Tibial nerve (tissue), 4 donors: ENCODE measurements around the gene SLC25A30.

Experiments
- CTCF ChIP-seq, 5 experiments: fragments of 200-600 bp in 3 of 5; fragments of 450-650 bp in 2 of 5; sonication (generic) in 3 of 5; IDR thresholded peaks; one replicate each; pipeline ENCODE4 v1.5.1; 2016 to 2019; ENCODE audit warnings: antibody characterized with exemption in 5 of 5, mild to moderate bottlenecking in 3 of 5, moderate library complexity in 2 of 5
- EP300 ChIP-seq, 2 donors: sonication (generic); formaldehyde crosslinking; IDR thresholded peaks; one replicate each; pipeline ENCODE4 v1.6.1; 2017; ENCODE audit warnings: antibody characterized with exemption in 2 of 2, mild to moderate bottlenecking in 1 of 2
- POLR2A ChIP-seq, 2 donors: fragments of 450-650 bp; IDR thresholded peaks; one replicate each; pipeline ENCODE4 v1.6.1; 2017; ENCODE audit warnings: antibody characterized with exemption in 2 of 2, mild to moderate bottlenecking in 2 of 2, moderate library complexity in 2 of 2

DNA sequence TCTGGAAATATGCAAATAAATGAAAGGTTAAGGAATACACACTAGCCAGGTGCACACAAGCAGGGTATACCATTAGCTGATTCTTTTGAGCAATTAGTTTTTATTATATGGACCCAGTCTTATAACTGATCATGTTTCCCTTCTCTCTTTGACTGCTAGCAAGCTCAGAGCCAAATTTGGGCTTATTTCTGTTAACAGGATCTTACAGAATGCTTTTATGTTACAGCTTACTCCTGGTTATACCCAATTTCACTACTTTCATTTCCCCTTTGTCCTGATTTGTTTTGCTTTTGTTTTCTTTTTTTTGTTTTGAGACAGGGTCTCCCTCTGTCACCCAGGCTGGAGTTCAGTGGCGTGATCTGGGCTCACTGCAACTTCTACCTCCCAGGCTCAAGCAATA lies 64.3 kb downstream of the SLC25A30 start:
- TF ChIP-seq CTCF (IDR thresholded peaks at IDR 0.05) (no peak), EP300 (IDR thresholded peaks at IDR 0.05) (no peak), POLR2A (IDR thresholded peaks at IDR 0.05) (no peak)
